SU-DHL-6 (cell line): ENCODE data around the gene DPM1.

ENCODE experiments used
- CTCF ChIP-seq: fragments of 200-600 bp; sonication (generic); IDR thresholded peaks from one replicate; pipeline ENCODE4 v1.5.1; 2017; ENCODE audit warnings: antibody characterized with exemption, mild to moderate bottlenecking, low read length, moderate library complexity; ENCODE audit not compliant: insufficient read depth, poor library complexity, severe bottlenecking
- EZH2phosphoT487 ChIP-seq: fragments of 200-600 bp; sonication (generic), shearing (Covaris generic); conservative IDR thresholded peaks from 2 replicates; pipeline ENCODE4 v1.6.1; 2018; ENCODE audit warnings: mild to moderate bottlenecking, antibody characterized with exemption, low read length, moderate library complexity, mixed read lengths

- TF ChIP-seq CTCF (no peak), EZH2phosphoT487 (no peak)
Observed at GRCh38 chr20:50953196-50953595, 5.1 kb downstream of the DPM1 start.
